Ishikawa (cell line): ENCODE data around the gene GIMAP8.

Source experiments
- CEBPB ChIP-seq: IDR thresholded peaks from 2 replicates; pipeline ENCODE4 v1.6.1; 2012
- EGR1 ChIP-seq: IDR thresholded peaks from 2 replicates; pipeline ENCODE4 v1.6.1; 2012
- EP300 ChIP-seq: IDR thresholded peaks from 2 replicates; pipeline ENCODE4 v1.6.1; 2012; ENCODE audit warnings: borderline replicate concordance
- FOXM1 ChIP-seq: IDR thresholded peaks from 2 replicates; pipeline ENCODE4 v1.6.1; 2012; ENCODE audit warnings: low read depth, borderline replicate concordance
- MAX ChIP-seq: IDR thresholded peaks from 2 replicates; pipeline ENCODE4 v1.6.1; 2012
- NFIC ChIP-seq: IDR thresholded peaks from 2 replicates; pipeline ENCODE4 v1.6.1; 2012
- RAD21 ChIP-seq: IDR thresholded peaks from 2 replicates; pipeline ENCODE4 v1.6.1; 2012; ENCODE audit warnings: low read depth
- REST ChIP-seq: IDR thresholded peaks from 2 replicates; pipeline ENCODE4 v1.6.1; 2012; ENCODE audit warnings: low read depth, mild to moderate bottlenecking
- TAF1 ChIP-seq: IDR thresholded peaks from 2 replicates; pipeline ENCODE4 v1.6.1; 2012; ENCODE audit warnings: low read depth, mild to moderate bottlenecking
- YY1 ChIP-seq: IDR thresholded peaks from 2 replicates; pipeline ENCODE4 v1.6.1; 2012; ENCODE audit warnings: low read depth
- ZBTB7A ChIP-seq: IDR thresholded peaks from 2 replicates; pipeline ENCODE4 v1.6.1; 2012; ENCODE audit warnings: low read depth

- TF ChIP-seq FOXM1, result no peak
- no peak for TF ChIP-seq RAD21
- TF ChIP-seq REST, result no peak
- no peak for TF ChIP-seq NFIC
- no peak for TF ChIP-seq ZBTB7A
- no peak for TF ChIP-seq YY1
- TF ChIP-seq MAX, result no peak
- TF ChIP-seq EP300, result no peak
- TF ChIP-seq CEBPB, result no peak
- TF ChIP-seq TAF1, result no peak
- TF ChIP-seq EGR1, result no peak
Measured at GRCh38 chr7:150514748-150515222, 64.4 kb downstream of the GIMAP8 start, which contains the start of gene GIMAP7.
